SK-N-SH treated with all-trans-retinoic acid at 6 μM for 48 hours (cell line): ENCODE results near the gene PREB.

ENCODE experiments used
- BACH2 ChIP-seq: fragments of 250-450 bp; sonication (Bioruptor Pico); IDR thresholded peaks from 2 replicates; pipeline ENCODE4 v1.9.0; 2021; ENCODE audit warnings: mild to moderate bottlenecking, borderline replicate concordance
- CREB5 ChIP-seq: fragments of 250-450 bp; sonication (Bioruptor Pico); IDR thresholded peaks from 2 replicates; pipeline ENCODE4 v1.5.1; 2020; ENCODE audit warnings: low read depth, mild to moderate bottlenecking, moderate library complexity
- ESRRG ChIP-seq: fragments of 250-450 bp; sonication (Bioruptor Pico); IDR thresholded peaks from 2 replicates; pipeline ENCODE4 v1.6.1; 2021; ENCODE audit warnings: mild to moderate bottlenecking
- PATZ1 ChIP-seq: fragments of 250-450 bp; sonication (Bioruptor Pico); IDR thresholded peaks from 2 replicates; pipeline ENCODE4 v1.8.0; 2020; ENCODE audit warnings: mild to moderate bottlenecking, moderate library complexity, borderline replicate concordance
- TSHZ2 ChIP-seq: fragments of 250-450 bp; sonication (Bioruptor Pico); IDR thresholded peaks from 2 replicates; pipeline ENCODE4 v1.5.0; 2020; ENCODE audit warnings: mild to moderate bottlenecking, moderate library complexity

- no peak for TF ChIP-seq CREB5
- TF ChIP-seq ESRRG = no peak
- no peak for TF ChIP-seq BACH2
- no peak for TF ChIP-seq PATZ1 (CRISPR knock-in tag)
- TF ChIP-seq TSHZ2 (CRISPR knock-in tag) = no peak
Measured at GRCh38 chr2:27152102-27152795, 17.8 kb upstream of the PREB start.
